NB4 (cell line): Measurements from ENCODE around the gene LONRF2.

ENCODE experiments used
- CTCF ChIP-seq: IDR thresholded peaks from one replicate; pipeline ENCODE4 v1.5.1; 2012; ENCODE audit warnings: low read depth, low read length
- MAX ChIP-seq: IDR thresholded peaks from 2 replicates; pipeline ENCODE4 v1.6.1; 2011; ENCODE audit warnings: low read depth, low read length
- MYC ChIP-seq: IDR thresholded peaks from 2 replicates; pipeline ENCODE4 v1.6.1; 2011; ENCODE audit warnings: low read depth, low read length
- POLR2A ChIP-seq: IDR thresholded peaks from 2 replicates; pipeline ENCODE4 v1.6.1; 2011; ENCODE audit warnings: mild to moderate bottlenecking; ENCODE audit not compliant: insufficient read length; ENCODE audit errors: extremely low read depth

- no peak for TF ChIP-seq CTCF
- no peak for TF ChIP-seq MAX
- TF ChIP-seq MYC = no peak
- no peak for TF ChIP-seq POLR2A
Measured at GRCh38 chr2:100240386-100240785, 81.9 kb downstream of the LONRF2 start.
